Osteocyte (in vitro differentiated cells): ENCODE measurements around the gene NOD1. TPM values are rescaled to one million over a fixed set of nuclear protein-coding genes. Genes with fewer than 3 reads are reported as not detected.
"Not testable (repeated sequence)": the region's sequence is repeated elsewhere in the genome, so short reads cannot be mapped to it uniquely, and the experiment has no call there.

ENCODE experiments used
- DNase-seq: peaks from one replicate; pipeline ENCODE4 v3.0.0; 2021; ENCODE audit warnings: mixed read lengths; ENCODE audit not compliant: unreplicated experiment; ENCODE audit errors: extremely low spot score
- H3K27ac Mint-ChIP-seq: one replicate; pipeline ENCODE4 v1.8.0; 2021; ENCODE audit warnings: mild to moderate bottlenecking, mixed read lengths; ENCODE audit not compliant: unreplicated experiment
- H3K27me3 Mint-ChIP-seq: one replicate; pipeline ENCODE4 v1.8.0; 2021; ENCODE audit warnings: mixed read lengths; ENCODE audit not compliant: unreplicated experiment
- H3K36me3 Mint-ChIP-seq: one replicate; pipeline ENCODE4 v1.8.0; 2021; ENCODE audit warnings: mixed read lengths; ENCODE audit not compliant: unreplicated experiment
- H3K4me1 Mint-ChIP-seq: one replicate; pipeline ENCODE4 v1.8.0; 2021; ENCODE audit warnings: mixed read lengths; ENCODE audit not compliant: unreplicated experiment
- H3K4me3 Mint-ChIP-seq: one replicate; pipeline ENCODE4 v1.8.0; 2021; ENCODE audit warnings: mild to moderate bottlenecking, moderate library complexity, mixed read lengths; ENCODE audit not compliant: unreplicated experiment
- H3K9me3 Mint-ChIP-seq: one replicate; pipeline ENCODE4 v1.8.0; 2021; ENCODE audit warnings: mixed read lengths; ENCODE audit not compliant: unreplicated experiment
- CTCF ChIP-seq: fragments of 200-600 bp; sonication (generic); IDR thresholded peaks from 2 replicates; pipeline ENCODE4 v1.5.0; 2021; ENCODE audit warnings: antibody characterized with exemption, mild to moderate bottlenecking, moderate library complexity
- long read RNA-seq: library from polyadenylated mRNA; unstranded; transcript quantifications from one replicate; pipeline ENCODE4 v2.0.0, GENCODE V29; 2021
- total RNA-seq: library from RNA; stranded (reverse); gene quantifications from 2 replicates; pipeline ENCODE4 v1.2.1, GENCODE V29; 2021

NOD1 gene, protein sequence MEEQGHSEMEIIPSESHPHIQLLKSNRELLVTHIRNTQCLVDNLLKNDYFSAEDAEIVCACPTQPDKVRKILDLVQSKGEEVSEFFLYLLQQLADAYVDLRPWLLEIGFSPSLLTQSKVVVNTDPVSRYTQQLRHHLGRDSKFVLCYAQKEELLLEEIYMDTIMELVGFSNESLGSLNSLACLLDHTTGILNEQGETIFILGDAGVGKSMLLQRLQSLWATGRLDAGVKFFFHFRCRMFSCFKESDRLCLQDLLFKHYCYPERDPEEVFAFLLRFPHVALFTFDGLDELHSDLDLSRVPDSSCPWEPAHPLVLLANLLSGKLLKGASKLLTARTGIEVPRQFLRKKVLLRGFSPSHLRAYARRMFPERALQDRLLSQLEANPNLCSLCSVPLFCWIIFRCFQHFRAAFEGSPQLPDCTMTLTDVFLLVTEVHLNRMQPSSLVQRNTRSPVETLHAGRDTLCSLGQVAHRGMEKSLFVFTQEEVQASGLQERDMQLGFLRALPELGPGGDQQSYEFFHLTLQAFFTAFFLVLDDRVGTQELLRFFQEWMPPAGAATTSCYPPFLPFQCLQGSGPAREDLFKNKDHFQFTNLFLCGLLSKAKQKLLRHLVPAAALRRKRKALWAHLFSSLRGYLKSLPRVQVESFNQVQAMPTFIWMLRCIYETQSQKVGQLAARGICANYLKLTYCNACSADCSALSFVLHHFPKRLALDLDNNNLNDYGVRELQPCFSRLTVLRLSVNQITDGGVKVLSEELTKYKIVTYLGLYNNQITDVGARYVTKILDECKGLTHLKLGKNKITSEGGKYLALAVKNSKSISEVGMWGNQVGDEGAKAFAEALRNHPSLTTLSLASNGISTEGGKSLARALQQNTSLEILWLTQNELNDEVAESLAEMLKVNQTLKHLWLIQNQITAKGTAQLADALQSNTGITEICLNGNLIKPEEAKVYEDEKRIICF
- 7.2 and 8.9 TPM in 2 replicates for total RNA-seq
- long read RNA-seq, full-length matches to known transcripts: 4 of 16 reads
- long read RNA-seq, partial matches to known transcripts: 6 of 16 reads
- long read RNA-seq, other reads (novel, unspliced or antisense): 6 of 16 reads

DNA sequence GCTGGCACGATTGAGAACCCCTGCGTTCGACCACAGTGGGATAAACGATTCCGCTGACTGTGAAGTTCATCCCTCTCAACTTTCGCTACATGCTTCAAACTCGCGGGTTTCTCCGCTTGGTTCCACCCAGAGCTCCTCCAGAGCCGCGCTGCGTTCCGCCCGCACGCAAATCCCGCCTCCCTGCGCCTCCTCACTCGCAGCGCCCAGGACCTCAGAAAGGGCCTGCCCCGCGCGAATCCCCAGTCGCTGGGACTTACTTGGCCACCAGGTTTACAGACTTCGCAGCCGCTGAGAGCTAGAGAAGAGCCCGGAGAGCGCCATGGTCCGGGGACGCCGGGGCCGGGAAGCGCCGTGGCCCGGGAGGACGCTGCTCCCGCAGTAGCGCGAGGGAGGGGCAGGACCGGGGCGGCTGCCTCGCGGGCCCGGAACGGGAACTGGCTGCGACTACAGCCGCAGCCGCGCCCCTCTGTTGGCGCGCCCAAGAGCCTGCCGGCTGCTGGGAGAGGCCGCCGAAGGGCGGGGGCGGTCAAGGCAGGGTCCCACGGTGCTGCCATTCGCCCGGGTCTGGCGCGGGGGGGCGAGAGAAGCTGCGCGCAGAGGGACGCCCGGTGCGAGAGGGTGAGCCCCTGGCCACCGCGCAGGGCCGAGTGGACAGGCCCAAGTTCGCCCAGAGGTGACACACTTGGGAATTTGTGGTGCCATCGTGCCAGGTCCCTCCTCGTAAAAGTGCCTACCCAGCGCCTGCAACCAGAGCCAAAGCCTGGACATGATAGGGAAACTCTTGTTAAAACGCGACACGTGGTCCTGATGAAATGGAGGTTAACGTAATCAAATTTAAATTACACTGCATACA is at the start of gene NOD1:
Gene NOD1 (minus strand): TSS at position 436 of the 853 bp plus-strand sequence. CDS start 21,863 bp downstream, outside the sequence.
- Mint-ChIP-seq H3K4me1 (peaks cover 26% of the 10 kb centered on the region), H3K27me3 (no peaks in the 10 kb centered on the region), H3K36me3 (peaks cover 3% of the 10 kb centered on the region), H3K9me3 (no peaks in the 10 kb centered on the region), H3K4me3 (peak within 1 kb of the TSS; percentile 90), H3K27ac (peak within 1 kb of the TSS; percentile 95)
- peak; percentile 90 for DNase-seq
- peak; percentile 25 for TF ChIP-seq CTCF

DNA sequence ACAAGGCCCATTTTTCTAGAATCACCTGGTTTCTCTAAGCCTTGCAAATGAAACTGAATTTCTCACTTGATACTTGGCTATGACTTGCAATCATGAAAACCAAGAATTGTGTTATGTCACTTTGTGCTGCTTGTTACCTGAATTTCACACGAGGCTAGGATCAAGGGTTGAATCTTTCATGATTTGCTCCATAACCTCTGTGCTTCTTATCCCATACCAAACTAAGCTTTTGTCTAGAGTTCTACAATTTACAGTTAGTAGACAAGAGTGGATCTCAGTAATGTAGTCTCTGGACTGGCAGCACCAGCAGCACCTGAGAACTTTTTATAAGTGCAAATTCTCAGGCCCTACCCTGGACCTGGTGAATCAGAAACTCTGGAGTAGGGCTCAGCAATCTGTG is 48.7 kb upstream of the NOD1 start:
- not testable (repeated sequence) for DNase-seq, H3K27ac Mint-ChIP-seq, H3K9me3 Mint-ChIP-seq, H3K4me1 Mint-ChIP-seq, H3K36me3 Mint-ChIP-seq, H3K27me3 Mint-ChIP-seq, H3K4me3 Mint-ChIP-seq

DNA sequence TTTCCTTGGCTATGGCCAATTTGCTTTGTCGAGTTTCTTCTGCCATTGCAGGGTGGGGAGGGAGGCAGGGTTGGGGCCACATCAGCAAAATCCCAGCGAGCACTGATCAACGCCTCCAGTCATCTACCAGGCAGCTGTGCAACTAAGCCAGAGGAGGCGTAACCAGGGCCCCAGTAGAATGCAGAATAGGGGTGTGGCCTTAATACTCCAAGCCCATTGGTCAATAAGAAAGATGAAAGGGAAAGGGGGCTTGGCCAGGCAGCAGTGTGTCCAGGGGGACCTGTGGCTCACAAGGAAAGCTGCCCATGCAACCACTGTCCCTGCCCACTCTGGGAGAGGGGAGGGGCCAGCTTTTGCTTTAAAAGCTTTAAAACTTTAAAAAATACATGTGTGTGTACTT is 47.6 kb upstream of the NOD1 start:
- DNase-seq: no peak
- Mint-ChIP-seq H3K27me3 (no peaks in the 10 kb centered on the region), H3K27ac (no peak overlapping the region), H3K36me3 (peaks cover under 1% of the 10 kb centered on the region), H3K4me1 (no peaks in the 10 kb centered on the region), H3K9me3 (no peaks in the 10 kb centered on the region), H3K4me3 (no peak overlapping the region)
- TF ChIP-seq CTCF: no peak

- TF ChIP-seq CTCF: no peak
- no peak overlapping the region for H3K4me3 Mint-ChIP-seq
- no peaks in the 10 kb centered on the region for H3K4me1 Mint-ChIP-seq
- no peaks in the 10 kb centered on the region for H3K9me3 Mint-ChIP-seq
- H3K36me3 Mint-ChIP-seq: no peaks in the 10 kb centered on the region
- H3K27me3 Mint-ChIP-seq: no peaks in the 10 kb centered on the region
- H3K27ac Mint-ChIP-seq: no peak overlapping the region
- no peak for DNase-seq
Observed at GRCh38 chr7:30525429-30525828, 46.8 kb upstream of the NOD1 start.

DNA sequence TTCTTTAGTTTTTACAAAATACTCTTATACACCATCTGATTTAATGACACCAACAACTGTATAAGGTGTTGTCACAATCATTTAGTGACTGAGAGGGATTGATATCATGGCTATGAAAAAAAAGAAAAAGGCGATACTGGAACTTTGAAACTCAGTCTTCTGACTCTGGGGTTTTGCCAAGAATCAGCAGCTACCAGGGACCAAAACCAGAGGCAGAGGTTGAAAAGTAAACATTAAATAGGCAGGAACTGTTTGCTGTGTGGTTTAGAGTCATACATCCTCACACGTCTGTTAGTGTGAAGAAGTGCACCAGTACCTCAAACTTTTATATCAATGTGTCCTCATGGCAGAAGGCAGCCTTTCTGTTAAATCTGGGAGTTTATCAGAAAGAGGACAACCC is 46.0 kb upstream of the NOD1 start:
- Mint-ChIP-seq H3K27ac (no peak overlapping the region), H3K4me3 (no peak overlapping the region), H3K27me3 (no peaks in the 10 kb centered on the region), H3K36me3 (no peaks in the 10 kb centered on the region), H3K4me1 (no peaks in the 10 kb centered on the region), H3K9me3 (no peaks in the 10 kb centered on the region)
- DNase-seq: no peak
- no peak for TF ChIP-seq CTCF
